GM23338 (cell line): ENCODE measurements around the gene STARD3. TPM values are rescaled to one million over a fixed set of nuclear protein-coding genes. Genes with fewer than 3 reads are reported as not detected.

Experiments
- ATAC-seq: fragments of 200-7000 bp; cut with Tn5 transposase; 3 replicates; pipeline ENCODE4 v1.9.1; 2020
- DNase-seq: peaks from one replicate; pipeline ENCODE4 v3.0.0-alpha.2; 2015; ENCODE audit warnings: low spot score
- H2AFZ ChIP-seq: fragments of 200-600 bp; sonication (generic); 2 replicates; pipeline ENCODE4 v1.8.0; 2016; ENCODE audit warnings: antibody characterized with exemption, mild to moderate bottlenecking, moderate library complexity
- H3F3A ChIP-seq: fragments of 200-600 bp; sonication (generic); replicated peaks from 2 replicates; pipeline ENCODE4 v1.8.0; 2017; ENCODE audit warnings: antibody characterized with exemption, mixed run types, low read depth
- H3K27ac ChIP-seq: fragments of 200-600 bp; sonication (generic); 2 replicates; pipeline ENCODE4 v1.6.1; 2016; ENCODE audit warnings: low read depth
- H3K27me3 ChIP-seq: fragments of 200-600 bp; sonication (generic); 2 replicates; pipeline ENCODE4 v1.8.0; 2016; ENCODE audit warnings: mild to moderate bottlenecking, mixed run types, moderate library complexity; ENCODE audit not compliant: insufficient read depth
- H3K36me3 ChIP-seq: fragments of 200-600 bp; sonication (generic); 2 replicates; pipeline ENCODE4 v1.8.0; 2016; ENCODE audit warnings: mild to moderate bottlenecking; ENCODE audit not compliant: insufficient read depth
- H3K4me1 ChIP-seq: fragments of 200-600 bp; sonication (generic); 2 replicates; pipeline ENCODE4 v1.8.0; 2016; ENCODE audit warnings: mild to moderate bottlenecking, moderate library complexity; ENCODE audit not compliant: insufficient read depth
- H3K4me2 ChIP-seq: fragments of 200-600 bp; sonication (generic); 2 replicates; pipeline ENCODE4 v1.7.1; 2017; ENCODE audit warnings: mixed run types
- H3K4me3 ChIP-seq: fragments of 200-600 bp; sonication (generic); 2 replicates; pipeline ENCODE4 v1.6.1; 2016; ENCODE audit warnings: mixed run types
- H3K79me2 ChIP-seq: fragments of 200-600 bp; sonication (generic); replicated peaks from 2 replicates; pipeline ENCODE4 v1.8.0; 2017; ENCODE audit warnings: mild to moderate bottlenecking; ENCODE audit not compliant: insufficient read depth
- H3K9me2 ChIP-seq: fragments of 200-600 bp; sonication (generic); 2 replicates; pipeline ENCODE4 v1.8.0; 2017; ENCODE audit not compliant: insufficient read depth
- H4K20me1 ChIP-seq: fragments of 200-600 bp; sonication (generic); replicated peaks from 2 replicates; pipeline ENCODE4 v1.8.0; 2017; ENCODE audit warnings: mild to moderate bottlenecking; ENCODE audit not compliant: insufficient read depth
- H3K27ac Mint-ChIP-seq: 2 replicates; pipeline ENCODE4 v1.8.0; 2020; ENCODE audit warnings: inconsistent platforms, mild to moderate bottlenecking, moderate library complexity, mixed read lengths
- H3K27me3 Mint-ChIP-seq: 3 replicates; pipeline ENCODE4 v1.8.0; 2022; ENCODE audit warnings: low read depth, mild to moderate bottlenecking, moderate library complexity, mixed read lengths, inconsistent platforms; ENCODE audit not compliant: insufficient read depth, poor library complexity
- H3K36me3 Mint-ChIP-seq: 3 replicates; pipeline ENCODE4 v1.8.0; 2021; ENCODE audit warnings: low read depth, mild to moderate bottlenecking, inconsistent platforms, moderate library complexity, mixed read lengths
- H3K4me1 Mint-ChIP-seq: 3 replicates; pipeline ENCODE4 v1.8.0; 2020; ENCODE audit warnings: mild to moderate bottlenecking, inconsistent platforms, mixed read lengths
- H3K4me3 Mint-ChIP-seq: 3 replicates; pipeline ENCODE4 v1.8.0; 2021; ENCODE audit warnings: moderate library complexity, mild to moderate bottlenecking, inconsistent platforms, mixed read lengths
- H3K9me3 Mint-ChIP-seq: 3 replicates; pipeline ENCODE4 v1.8.0; 2020; ENCODE audit warnings: moderate library complexity, mild to moderate bottlenecking, inconsistent platforms, mixed read lengths
- CREB1 ChIP-seq: fragments of 250-450 bp; sonication (Bioruptor Pico); IDR thresholded peaks from 2 replicates; pipeline ENCODE4 v1.5.0; 2020; ENCODE audit warnings: low read depth, mild to moderate bottlenecking, moderate library complexity
- EZH2 ChIP-seq: fragments of 200-600 bp; sonication (generic); IDR thresholded peaks from one replicate; pipeline ENCODE4 v1.8.0; 2017; ENCODE audit warnings: antibody characterized with exemption, mild to moderate bottlenecking, low read depth; ENCODE audit not compliant: unreplicated experiment
- EZH2phosphoT487 ChIP-seq: fragments of 200-600 bp; sonication (generic); IDR thresholded peaks from one replicate; pipeline ENCODE4 v1.8.1; 2018; ENCODE audit warnings: antibody characterized with exemption; ENCODE audit not compliant: unreplicated experiment
- POLR2AphosphoS5 ChIP-seq: IDR thresholded peaks from 2 replicates; pipeline ENCODE4 v1.6.1; 2016; ENCODE audit warnings: antibody characterized with exemption, low read depth
- polyA plus RNA-seq: library from polyadenylated mRNA; unstranded; fragments of >200 nt; fragmentation: Nextera tagmentation; extraction: Ambion mirVana; gene quantifications from 2 replicates; pipeline ENCODE4 v1.2.1, GENCODE V29; 2016
- total RNA-seq: library from RNA; depleted of rRNA; stranded (reverse); fragments of >200 nt; shearing (Covaris generic); gene quantifications from 2 replicates; pipeline ENCODE4 v1.2.3, GENCODE V29; 2014
- TF ChIP-seq, protein P1 (sequence below), 2 experiments: fragments of 200-600 bp in 1 of 2; sonication (generic) in 1 of 2; conservative IDR thresholded peaks; 2 replicates each; pipeline versions ENCODE4 v1.5.1 to v1.6.1; 2016 to 2017; ENCODE audit warnings: antibody characterized with exemption in 2 of 2, low read depth in 2 of 2, mild to moderate bottlenecking in 2 of 2, moderate library complexity in 1 of 2
- TF ChIP-seq, protein P2 (sequence below): IDR thresholded peaks from 2 replicates; pipeline ENCODE4 v1.6.1; 2016; ENCODE audit warnings: antibody characterized with exemption
- TF ChIP-seq, protein P3 (sequence below): fragments of 250-450 bp; sonication (Bioruptor Pico); IDR thresholded peaks from 2 replicates; pipeline ENCODE4 v1.5.0; 2020; ENCODE audit warnings: mild to moderate bottlenecking, moderate library complexity
- TF ChIP-seq, protein P4 (sequence below): IDR thresholded peaks from one replicate; pipeline ENCODE4 v1.6.1; 2018; ENCODE audit warnings: antibody characterized with exemption; ENCODE audit not compliant: unreplicated experiment

STARD3 gene
- total and polyA plus RNA-seq, 2 experiments from 2014 or later, result 26.4 to 53.3 TPM

DNA sequence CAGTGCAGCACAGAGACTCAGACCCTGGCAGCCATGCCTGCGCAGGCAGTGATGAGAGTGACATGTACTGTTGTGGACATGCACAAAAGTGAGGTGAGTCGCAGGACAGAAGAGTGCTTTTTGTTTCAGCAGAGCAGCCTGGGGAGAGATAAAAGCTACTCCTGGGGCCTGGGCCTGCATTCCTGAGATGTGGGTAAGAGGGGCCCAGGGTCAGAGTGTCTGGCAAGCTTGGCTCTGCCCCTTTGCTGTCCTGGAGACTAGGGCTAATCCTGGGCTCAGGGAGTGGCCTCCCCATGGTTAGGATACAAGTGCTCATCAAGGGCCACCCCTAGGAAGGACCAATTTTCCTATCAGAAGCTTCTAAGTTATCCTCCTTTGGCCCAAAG lies 58.1 kb downstream of the STARD3 start (continued):
- TF ChIP-seq, protein P1, sequence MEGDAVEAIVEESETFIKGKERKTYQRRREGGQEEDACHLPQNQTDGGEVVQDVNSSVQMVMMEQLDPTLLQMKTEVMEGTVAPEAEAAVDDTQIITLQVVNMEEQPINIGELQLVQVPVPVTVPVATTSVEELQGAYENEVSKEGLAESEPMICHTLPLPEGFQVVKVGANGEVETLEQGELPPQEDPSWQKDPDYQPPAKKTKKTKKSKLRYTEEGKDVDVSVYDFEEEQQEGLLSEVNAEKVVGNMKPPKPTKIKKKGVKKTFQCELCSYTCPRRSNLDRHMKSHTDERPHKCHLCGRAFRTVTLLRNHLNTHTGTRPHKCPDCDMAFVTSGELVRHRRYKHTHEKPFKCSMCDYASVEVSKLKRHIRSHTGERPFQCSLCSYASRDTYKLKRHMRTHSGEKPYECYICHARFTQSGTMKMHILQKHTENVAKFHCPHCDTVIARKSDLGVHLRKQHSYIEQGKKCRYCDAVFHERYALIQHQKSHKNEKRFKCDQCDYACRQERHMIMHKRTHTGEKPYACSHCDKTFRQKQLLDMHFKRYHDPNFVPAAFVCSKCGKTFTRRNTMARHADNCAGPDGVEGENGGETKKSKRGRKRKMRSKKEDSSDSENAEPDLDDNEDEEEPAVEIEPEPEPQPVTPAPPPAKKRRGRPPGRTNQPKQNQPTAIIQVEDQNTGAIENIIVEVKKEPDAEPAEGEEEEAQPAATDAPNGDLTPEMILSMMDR (conservative IDR thresholded peaks at IDR 0.05; ENCODE audit: low read depth in 2 of 2), result no peak
- TF ChIP-seq, protein P2, sequence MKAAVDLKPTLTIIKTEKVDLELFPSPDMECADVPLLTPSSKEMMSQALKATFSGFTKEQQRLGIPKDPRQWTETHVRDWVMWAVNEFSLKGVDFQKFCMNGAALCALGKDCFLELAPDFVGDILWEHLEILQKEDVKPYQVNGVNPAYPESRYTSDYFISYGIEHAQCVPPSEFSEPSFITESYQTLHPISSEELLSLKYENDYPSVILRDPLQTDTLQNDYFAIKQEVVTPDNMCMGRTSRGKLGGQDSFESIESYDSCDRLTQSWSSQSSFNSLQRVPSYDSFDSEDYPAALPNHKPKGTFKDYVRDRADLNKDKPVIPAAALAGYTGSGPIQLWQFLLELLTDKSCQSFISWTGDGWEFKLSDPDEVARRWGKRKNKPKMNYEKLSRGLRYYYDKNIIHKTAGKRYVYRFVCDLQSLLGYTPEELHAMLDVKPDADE, result no peak
- TF ChIP-seq CREB1, result no peak

DNA sequence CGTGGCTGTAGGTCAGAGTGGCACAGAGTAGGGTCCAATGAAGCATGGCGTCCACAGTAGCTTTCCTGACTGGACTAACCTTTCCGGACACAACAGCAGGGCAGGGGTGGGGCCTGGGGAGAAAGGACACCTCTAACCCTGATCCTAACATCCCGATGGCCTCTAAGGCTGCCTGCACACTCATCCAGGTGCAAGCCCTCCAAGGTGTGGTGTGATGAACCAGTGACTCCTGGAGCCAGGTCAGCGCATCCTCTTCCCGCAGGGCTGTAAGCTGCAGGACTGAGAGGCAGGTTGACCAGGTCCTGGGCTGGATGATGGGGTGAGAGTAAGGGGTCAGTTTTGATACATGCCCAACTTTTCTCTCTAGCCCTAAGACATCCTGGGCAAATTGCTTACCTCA lies 59.8 kb downstream of the STARD3 start:
- Histone ChIP-seq H3K4me3 (peak overlapping the region; percentile 42; the same call in 1 of the 2 replicates), H3K27me3 (no peaks in the 10 kb centered on the region), H3K4me2 (peak overlapping the region; percentile 71), H3K9me2 (no peaks in the 10 kb centered on the region), H3K27ac (peak overlapping the region; percentile 93), H3K4me1 (peaks cover 51% of the 10 kb centered on the region), H3F3A (peaks cover 14% of the 10 kb centered on the region), H3K36me3 (no peaks in the 10 kb centered on the region), H2AFZ (no peak overlapping the region), H4K20me1 (peaks cover 2% of the 10 kb centered on the region; the same call in 1 of the 2 replicates), H3K79me2 (peaks cover 43% of the 10 kb centered on the region)
- peaks cover 10% of the 10 kb centered on the region; the same call in 2 of the 3 replicates for H3K36me3 Mint-ChIP-seq
- peak overlapping the region; percentile 32; the same call in 1 of the 3 replicates for H3K4me3 Mint-ChIP-seq
- H3K27ac Mint-ChIP-seq, result peak overlapping the region; percentile 98
- peaks cover 56% of the 10 kb centered on the region for H3K4me1 Mint-ChIP-seq
- H3K27me3 Mint-ChIP-seq, result peaks cover 17% of the 10 kb centered on the region
- ATAC-seq (no peak), DNase-seq (no peak)
- TF ChIP-seq, protein P1 (conservative IDR thresholded peaks at IDR 0.05; ENCODE audit: low read depth in 2 of 2), result no peak
- TF ChIP-seq, protein P3, sequence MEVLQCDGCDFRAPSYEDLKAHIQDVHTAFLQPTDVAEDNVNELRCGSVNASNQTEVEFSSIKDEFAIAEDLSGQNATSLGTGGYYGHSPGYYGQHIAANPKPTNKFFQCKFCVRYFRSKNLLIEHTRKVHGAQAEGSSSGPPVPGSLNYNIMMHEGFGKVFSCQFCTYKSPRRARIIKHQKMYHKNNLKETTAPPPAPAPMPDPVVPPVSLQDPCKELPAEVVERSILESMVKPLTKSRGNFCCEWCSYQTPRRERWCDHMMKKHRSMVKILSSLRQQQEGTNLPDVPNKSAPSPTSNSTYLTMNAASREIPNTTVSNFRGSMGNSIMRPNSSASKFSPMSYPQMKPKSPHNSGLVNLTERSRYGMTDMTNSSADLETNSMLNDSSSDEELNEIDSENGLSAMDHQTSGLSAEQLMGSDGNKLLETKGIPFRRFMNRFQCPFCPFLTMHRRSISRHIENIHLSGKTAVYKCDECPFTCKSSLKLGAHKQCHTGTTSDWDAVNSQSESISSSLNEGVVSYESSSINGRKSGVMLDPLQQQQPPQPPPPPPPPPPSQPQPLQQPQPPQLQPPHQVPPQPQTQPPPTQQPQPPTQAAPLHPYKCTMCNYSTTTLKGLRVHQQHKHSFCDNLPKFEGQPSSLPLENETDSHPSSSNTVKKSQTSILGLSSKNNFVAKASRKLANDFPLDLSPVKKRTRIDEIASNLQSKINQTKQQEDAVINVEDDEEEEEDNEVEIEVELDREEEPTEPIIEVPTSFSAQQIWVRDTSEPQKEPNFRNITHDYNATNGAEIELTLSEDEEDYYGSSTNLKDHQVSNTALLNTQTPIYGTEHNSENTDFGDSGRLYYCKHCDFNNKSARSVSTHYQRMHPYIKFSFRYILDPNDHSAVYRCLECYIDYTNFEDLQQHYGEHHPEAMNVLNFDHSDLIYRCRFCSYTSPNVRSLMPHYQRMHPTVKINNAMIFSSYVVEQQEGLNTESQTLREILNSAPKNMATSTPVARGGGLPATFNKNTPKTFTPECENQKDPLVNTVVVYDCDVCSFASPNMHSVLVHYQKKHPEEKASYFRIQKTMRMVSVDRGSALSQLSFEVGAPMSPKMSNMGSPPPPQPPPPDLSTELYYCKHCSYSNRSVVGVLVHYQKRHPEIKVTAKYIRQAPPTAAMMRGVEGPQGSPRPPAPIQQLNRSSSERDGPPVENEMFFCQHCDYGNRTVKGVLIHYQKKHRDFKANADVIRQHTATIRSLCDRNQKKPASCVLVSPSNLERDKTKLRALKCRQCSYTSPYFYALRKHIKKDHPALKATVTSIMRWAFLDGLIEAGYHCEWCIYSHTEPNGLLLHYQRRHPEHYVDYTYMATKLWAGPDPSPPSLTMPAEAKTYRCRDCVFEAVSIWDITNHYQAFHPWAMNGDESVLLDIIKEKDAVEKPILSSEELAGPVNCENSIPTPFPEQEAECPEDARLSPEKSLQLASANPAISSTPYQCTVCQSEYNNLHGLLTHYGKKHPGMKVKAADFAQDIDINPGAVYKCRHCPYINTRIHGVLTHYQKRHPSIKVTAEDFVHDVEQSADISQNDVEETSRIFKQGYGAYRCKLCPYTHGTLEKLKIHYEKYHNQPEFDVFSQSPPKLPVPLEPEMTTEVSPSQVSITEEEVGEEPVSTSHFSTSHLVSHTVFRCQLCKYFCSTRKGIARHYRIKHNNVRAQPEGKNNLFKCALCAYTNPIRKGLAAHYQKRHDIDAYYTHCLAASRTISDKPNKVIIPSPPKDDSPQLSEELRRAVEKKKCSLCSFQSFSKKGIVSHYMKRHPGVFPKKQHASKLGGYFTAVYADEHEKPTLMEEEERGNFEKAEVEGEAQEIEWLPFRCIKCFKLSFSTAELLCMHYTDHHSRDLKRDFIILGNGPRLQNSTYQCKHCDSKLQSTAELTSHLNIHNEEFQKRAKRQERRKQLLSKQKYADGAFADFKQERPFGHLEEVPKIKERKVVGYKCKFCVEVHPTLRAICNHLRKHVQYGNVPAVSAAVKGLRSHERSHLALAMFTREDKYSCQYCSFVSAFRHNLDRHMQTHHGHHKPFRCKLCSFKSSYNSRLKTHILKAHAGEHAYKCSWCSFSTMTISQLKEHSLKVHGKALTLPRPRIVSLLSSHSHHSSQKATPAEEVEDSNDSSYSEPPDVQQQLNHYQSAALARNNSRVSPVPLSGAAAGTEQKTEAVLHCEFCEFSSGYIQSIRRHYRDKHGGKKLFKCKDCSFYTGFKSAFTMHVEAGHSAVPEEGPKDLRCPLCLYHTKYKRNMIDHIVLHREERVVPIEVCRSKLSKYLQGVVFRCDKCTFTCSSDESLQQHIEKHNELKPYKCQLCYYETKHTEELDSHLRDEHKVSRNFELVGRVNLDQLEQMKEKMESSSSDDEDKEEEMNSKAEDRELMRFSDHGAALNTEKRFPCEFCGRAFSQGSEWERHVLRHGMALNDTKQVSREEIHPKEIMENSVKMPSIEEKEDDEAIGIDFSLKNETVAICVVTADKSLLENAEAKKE (CRISPR knock-in tag), result no peak
- TF ChIP-seq EZH2phosphoT487, result no peak
- no peak for TF ChIP-seq POLR2AphosphoS5
- TF ChIP-seq, protein P4, sequence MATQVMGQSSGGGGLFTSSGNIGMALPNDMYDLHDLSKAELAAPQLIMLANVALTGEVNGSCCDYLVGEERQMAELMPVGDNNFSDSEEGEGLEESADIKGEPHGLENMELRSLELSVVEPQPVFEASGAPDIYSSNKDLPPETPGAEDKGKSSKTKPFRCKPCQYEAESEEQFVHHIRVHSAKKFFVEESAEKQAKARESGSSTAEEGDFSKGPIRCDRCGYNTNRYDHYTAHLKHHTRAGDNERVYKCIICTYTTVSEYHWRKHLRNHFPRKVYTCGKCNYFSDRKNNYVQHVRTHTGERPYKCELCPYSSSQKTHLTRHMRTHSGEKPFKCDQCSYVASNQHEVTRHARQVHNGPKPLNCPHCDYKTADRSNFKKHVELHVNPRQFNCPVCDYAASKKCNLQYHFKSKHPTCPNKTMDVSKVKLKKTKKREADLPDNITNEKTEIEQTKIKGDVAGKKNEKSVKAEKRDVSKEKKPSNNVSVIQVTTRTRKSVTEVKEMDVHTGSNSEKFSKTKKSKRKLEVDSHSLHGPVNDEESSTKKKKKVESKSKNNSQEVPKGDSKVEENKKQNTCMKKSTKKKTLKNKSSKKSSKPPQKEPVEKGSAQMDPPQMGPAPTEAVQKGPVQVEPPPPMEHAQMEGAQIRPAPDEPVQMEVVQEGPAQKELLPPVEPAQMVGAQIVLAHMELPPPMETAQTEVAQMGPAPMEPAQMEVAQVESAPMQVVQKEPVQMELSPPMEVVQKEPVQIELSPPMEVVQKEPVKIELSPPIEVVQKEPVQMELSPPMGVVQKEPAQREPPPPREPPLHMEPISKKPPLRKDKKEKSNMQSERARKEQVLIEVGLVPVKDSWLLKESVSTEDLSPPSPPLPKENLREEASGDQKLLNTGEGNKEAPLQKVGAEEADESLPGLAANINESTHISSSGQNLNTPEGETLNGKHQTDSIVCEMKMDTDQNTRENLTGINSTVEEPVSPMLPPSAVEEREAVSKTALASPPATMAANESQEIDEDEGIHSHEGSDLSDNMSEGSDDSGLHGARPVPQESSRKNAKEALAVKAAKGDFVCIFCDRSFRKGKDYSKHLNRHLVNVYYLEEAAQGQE, result no peak
- TF ChIP-seq EZH2, result no peak
- no peaks in the 10 kb centered on the region for H3K9me3 Mint-ChIP-seq
